Astrocyte of the spinal cord (primary cell): Measurements from ENCODE around the gene PREB.

Experiments
- DNase-seq: peaks from one replicate; pipeline ENCODE4 v3.0.0; 2011; ENCODE audit warnings: low read depth, low spot score
- H3K4me3 ChIP-seq: 2 replicates; pipeline ENCODE4 v1.5.1; 2011; ENCODE audit warnings: low read depth, mild to moderate bottlenecking, low read length, moderate library complexity
- CTCF ChIP-seq: IDR thresholded peaks from 2 replicates; pipeline ENCODE4 v1.5.1; 2012; ENCODE audit warnings: low read depth, mild to moderate bottlenecking, low read length, inconsistent platforms
- in situ Hi-C: cut with HindIII; loops from 2 replicates; pipeline ENCODE4 v1.10.0; 2017; ENCODE audit warnings: low sequenced_read_pairs

PREB gene

DNA sequence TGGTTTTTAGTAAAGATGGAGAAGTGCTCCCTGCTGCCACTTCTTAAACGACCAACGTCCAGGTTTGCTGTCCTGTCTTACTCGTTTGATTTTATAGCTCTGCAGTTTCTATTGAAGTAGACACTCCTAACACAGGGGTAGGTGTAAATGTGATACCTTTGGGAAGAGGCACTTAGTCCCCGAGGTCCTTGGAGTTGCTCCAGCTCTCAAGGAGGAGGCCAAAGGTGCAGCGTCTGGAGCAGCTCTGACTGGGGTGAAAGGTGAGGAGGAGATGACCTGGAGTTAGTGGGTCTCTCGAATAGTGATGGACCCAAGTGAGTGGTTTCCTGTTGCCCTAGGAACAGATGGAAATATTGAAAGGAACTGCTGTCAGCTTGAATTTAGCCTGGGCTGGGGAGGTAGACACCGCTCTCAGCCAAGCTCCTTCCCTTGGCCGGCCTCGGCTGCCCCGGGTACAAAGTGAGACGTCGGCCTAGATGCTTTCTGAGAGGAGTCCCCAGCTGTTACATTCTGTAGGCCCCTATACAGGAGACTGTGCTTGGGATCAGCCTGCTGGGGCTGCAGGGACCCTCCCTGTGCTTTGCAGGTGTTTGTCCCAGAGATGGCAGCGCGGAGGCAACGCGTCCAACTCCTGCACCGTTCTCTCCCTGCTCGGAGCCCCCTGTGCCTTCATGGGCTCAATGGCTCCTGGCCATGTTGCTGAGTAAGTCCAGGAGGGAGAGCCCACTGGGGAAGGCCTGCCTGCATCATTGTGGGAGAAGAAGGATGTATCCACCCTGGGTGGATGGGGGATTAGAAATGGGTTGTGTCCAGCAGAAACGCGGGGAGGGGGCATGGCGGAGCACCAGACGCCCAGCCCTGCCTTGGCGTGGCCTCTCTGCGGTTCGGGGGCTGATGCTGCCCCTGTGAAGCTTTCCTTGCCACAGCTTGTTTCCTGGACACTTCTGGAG, 42.4 kb downstream of the PREB start:
- no peak overlapping the region for H3K4me3 ChIP-seq
- in situ Hi-C loops = no loop called here
- no peak for DNase-seq
- no peak for TF ChIP-seq CTCF

- no peak overlapping the region for H3K4me3 ChIP-seq
- no peak for TF ChIP-seq CTCF
- in situ Hi-C loops = no loop called here
- no peak for DNase-seq
These were observed 45.1 kb downstream of the PREB start for GRCh38 chr2:27089111-27089954.

- no peak for TF ChIP-seq CTCF
- no peak overlapping the region for H3K4me3 ChIP-seq
- no peak for DNase-seq
- in situ Hi-C loops = no loop called here
These were observed 45.8 kb downstream of the PREB start for GRCh38 chr2:27088634-27089033.

DNA sequence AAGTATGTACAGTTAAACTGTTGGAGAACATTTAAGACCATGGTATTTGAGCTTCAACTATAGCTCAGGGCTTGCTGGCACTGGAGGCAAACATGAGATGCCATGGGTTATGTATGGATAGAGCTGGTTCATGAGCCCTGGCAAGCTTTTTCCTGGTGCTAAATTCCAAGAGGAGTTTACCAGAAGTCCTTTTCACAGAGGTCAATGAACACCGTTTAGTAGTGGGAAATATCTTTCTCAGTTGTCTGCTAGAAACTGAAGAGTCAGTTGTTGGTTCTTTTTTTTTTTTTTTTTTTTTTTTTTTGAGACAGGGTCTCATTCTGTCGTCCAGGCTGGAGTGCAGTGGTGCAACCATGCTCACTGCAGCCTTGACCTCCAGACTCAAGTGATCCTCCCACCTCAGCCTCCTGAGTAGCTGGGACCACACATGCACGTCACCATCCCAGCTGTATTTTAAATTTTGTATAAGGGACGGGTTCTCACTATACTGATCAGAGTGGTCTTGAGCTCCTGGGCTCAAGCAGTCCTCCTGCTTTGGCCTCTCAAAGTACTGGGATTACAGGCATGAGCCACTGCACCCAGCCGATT, 46.5 kb downstream of the PREB start:
- H3K4me3 ChIP-seq = no peak overlapping the region
- in situ Hi-C loops = no loop called here
- DNase-seq = no peak
- TF ChIP-seq CTCF = no peak

GRCh38 chr2:27086724-27087593, 47.5 kb downstream of the PREB start, which contains the start of gene KHK:
TSS of gene KHK (plus strand) at chr2:27086772. CDS start at chr2:27087260, 488 bp downstream.
- peak; percentile 27 for DNase-seq
- in situ Hi-C loops = no loop called here
- peak within 1 kb of the TSS; percentile 51 for H3K4me3 ChIP-seq
- no peak for TF ChIP-seq CTCF
